HG03139 (cell line): ENCODE results near the gene ZBTB37.
"Not testable (repeated sequence)": the region's sequence is repeated elsewhere in the genome, so short reads cannot be mapped to it uniquely, and the experiment has no call there.

Experiments
- ATAC-seq: cut with Tn5 transposase; IDR thresholded peaks from one replicate; pipeline ENCODE4 v1.9.1; 2021; ENCODE audit not compliant: unreplicated experiment

ZBTB37 gene

GRCh38 chr1:173868266-173869020 lies at the start of gene ZBTB37:
Gene ZBTB37, plus strand, starts transcription at chr1:173868380. Its CDS starts 1,846 bp downstream, at chr1:173870226.
- ATAC-seq, result peak; percentile 53

- ATAC-seq, result no peak
Observed at GRCh38 chr1:173818459-173818858, 49.7 kb upstream of the ZBTB37 start.

- no peak for ATAC-seq
Observed at GRCh38 chr1:173821680-173822079, 46.5 kb upstream of the ZBTB37 start.

- ATAC-seq, result peak; percentile 35
Observed at GRCh38 chr1:173823781-173824314, 44.3 kb upstream of the ZBTB37 start.

GRCh38 chr1:173824315-173825081 lies 43.7 kb upstream of the ZBTB37 start, which contains the start of the genes CENPL and DARS2:
Gene CENPL, minus strand, starts transcription at chr1:173824883. Its CDS starts 13,584 bp downstream, at chr1:173811299.
Gene DARS2, plus strand, starts transcription at chr1:173824673. Its CDS starts 557 bp downstream, at chr1:173825230.
- ATAC-seq, result peak; percentile 80

GRCh38 chr1:173827611-173828010 lies 40.6 kb upstream of the ZBTB37 start:
- ATAC-seq, result no peak

GRCh38 chr1:173832748-173833147 lies 35.4 kb upstream of the ZBTB37 start:
- ATAC-seq, result no peak

- no peak for ATAC-seq
Observed at GRCh38 chr1:173852105-173852504, 16.1 kb upstream of the ZBTB37 start.

- no peak for ATAC-seq
Observed at GRCh38 chr1:173853074-173853473, 15.1 kb upstream of the ZBTB37 start.

GRCh38 chr1:173856014-173856413 lies 12.2 kb upstream of the ZBTB37 start:
- no peak for ATAC-seq

- no peak for ATAC-seq
Observed at GRCh38 chr1:173856903-173857302, 11.3 kb upstream of the ZBTB37 start.

GRCh38 chr1:173857363-173857917 lies 10.7 kb upstream of the ZBTB37 start:
- ATAC-seq, result no peak

- not testable (repeated sequence) for ATAC-seq
Observed at GRCh38 chr1:173859547-173859946, 8.6 kb upstream of the ZBTB37 start.

- ATAC-seq, result no peak
Observed at GRCh38 chr1:173860065-173860464, 8.1 kb upstream of the ZBTB37 start.

GRCh38 chr1:173861731-173862145 lies 6.4 kb upstream of the ZBTB37 start:
- no peak for ATAC-seq

- not testable (repeated sequence) for ATAC-seq
Observed at GRCh38 chr1:173862146-173862768, 5.9 kb upstream of the ZBTB37 start.

- ATAC-seq, result no peak
Observed at GRCh38 chr1:173862769-173863223, 5.4 kb upstream of the ZBTB37 start.

GRCh38 chr1:173863224-173864161 lies 4.7 kb upstream of the ZBTB37 start:
- no peak for ATAC-seq

GRCh38 chr1:173864179-173864867 lies 3.9 kb upstream of the ZBTB37 start:
- ATAC-seq, result no peak
